ENCODE measurements around the gene TLK1. TPM values are rescaled to one million over a fixed set of nuclear protein-coding genes. Genes with fewer than 3 reads are reported as not detected.

TLK1 gene
- total and polyA plus RNA-seq, 10 of the 15 experiments (the other 5 are each of a cell fraction or from before 2014, with no cell fraction given): 25.1 to 126 (median 57.3) TPM

GRCh38 chr2:171160119-171160955 lies at the start of gene TLK1 (continued):
- TF ChIP-seq HDGF (IDR thresholded peaks at IDR 0.05): peak; percentile 85
- no peak for TF ChIP-seq PKNOX1 (IDR thresholded peaks at IDR 0.05)
- TF ChIP-seq TCF12 (IDR thresholded peaks at IDR 0.05; ENCODE audit: low read depth, low read length): 0 out of 2 replicates have a peak, but pooled peaks have one; percentile 6
- TF ChIP-seq SMC3 (IDR thresholded peaks at IDR 0.05; ENCODE audit: borderline replicate concordance, low read length): no peak
- peak in 1 of 2 experiments; percentile 88; a peak in 3 of 4 replicates for TF ChIP-seq BHLHE40 (IDR thresholded peaks at IDR 0.05; ENCODE audit: borderline replicate concordance in 1 of 2, low read depth in 2 of 2, low read length in 1 of 2)
- TF ChIP-seq STAT1 (conservative IDR thresholded peaks at IDR 0.05): no peak
- TF ChIP-seq JUND (IDR thresholded peaks at IDR 0.05; ENCODE audit: low read depth, low read length): no peak
- no peak for TF ChIP-seq BMI1 (IDR thresholded peaks at IDR 0.05; ENCODE audit: borderline replicate concordance)
- TF ChIP-seq NR2C1 (IDR thresholded peaks at IDR 0.05): 0 out of 2 replicates have a peak, but pooled peaks have one; percentile 27
- TF ChIP-seq, protein P1, sequence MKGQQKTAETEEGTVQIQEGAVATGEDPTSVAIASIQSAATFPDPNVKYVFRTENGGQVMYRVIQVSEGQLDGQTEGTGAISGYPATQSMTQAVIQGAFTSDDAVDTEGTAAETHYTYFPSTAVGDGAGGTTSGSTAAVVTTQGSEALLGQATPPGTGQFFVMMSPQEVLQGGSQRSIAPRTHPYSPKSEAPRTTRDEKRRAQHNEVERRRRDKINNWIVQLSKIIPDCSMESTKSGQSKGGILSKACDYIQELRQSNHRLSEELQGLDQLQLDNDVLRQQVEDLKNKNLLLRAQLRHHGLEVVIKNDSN (IDR thresholded peaks at IDR 0.05; ENCODE audit: borderline replicate concordance, extremely low read length, insufficient read depth, low read depth, low read length): no peak
- no peak for TF ChIP-seq CBX3 (IDR thresholded peaks at IDR 0.05; ENCODE audit: borderline replicate concordance, low read depth)
- TF ChIP-seq KLF5 (IDR thresholded peaks at IDR 0.05; ENCODE audit: partially characterized antibody): no peak
- TF ChIP-seq SRF (IDR thresholded peaks at IDR 0.05; ENCODE audit: low read depth in 2 of 2, low read length in 2 of 2): no peak
- no peak for TF ChIP-seq SIX5 (IDR thresholded peaks at IDR 0.05; ENCODE audit: low read depth, low read length, severe bottlenecking)
- TF ChIP-seq NBN (IDR thresholded peaks at IDR 0.05): peak; percentile 47
- peak; percentile 45 for TF ChIP-seq NR2F1 (conservative IDR thresholded peaks at IDR 0.05)
- TF ChIP-seq SMAD1 (IDR thresholded peaks at IDR 0.05; ENCODE audit: low read depth, partially characterized antibody): no peak
- TF ChIP-seq NRF1 (conservative IDR thresholded peaks at IDR 0.05; ENCODE audit: low read depth, low read length): no peak
- peak; percentile 68 for TF ChIP-seq POLR2AphosphoS5 (IDR thresholded peaks at IDR 0.05; ENCODE audit: low read length)
- TF ChIP-seq, protein P2, sequence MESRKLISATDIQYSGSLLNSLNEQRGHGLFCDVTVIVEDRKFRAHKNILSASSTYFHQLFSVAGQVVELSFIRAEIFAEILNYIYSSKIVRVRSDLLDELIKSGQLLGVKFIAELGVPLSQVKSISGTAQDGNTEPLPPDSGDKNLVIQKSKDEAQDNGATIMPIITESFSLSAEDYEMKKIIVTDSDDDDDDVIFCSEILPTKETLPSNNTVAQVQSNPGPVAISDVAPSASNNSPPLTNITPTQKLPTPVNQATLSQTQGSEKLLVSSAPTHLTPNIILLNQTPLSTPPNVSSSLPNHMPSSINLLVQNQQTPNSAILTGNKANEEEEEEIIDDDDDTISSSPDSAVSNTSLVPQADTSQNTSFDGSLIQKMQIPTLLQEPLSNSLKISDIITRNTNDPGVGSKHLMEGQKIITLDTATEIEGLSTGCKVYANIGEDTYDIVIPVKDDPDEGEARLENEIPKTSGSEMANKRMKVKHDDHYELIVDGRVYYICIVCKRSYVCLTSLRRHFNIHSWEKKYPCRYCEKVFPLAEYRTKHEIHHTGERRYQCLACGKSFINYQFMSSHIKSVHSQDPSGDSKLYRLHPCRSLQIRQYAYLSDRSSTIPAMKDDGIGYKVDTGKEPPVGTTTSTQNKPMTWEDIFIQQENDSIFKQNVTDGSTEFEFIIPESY (IDR thresholded peaks at IDR 0.05): no peak
- peak; percentile 52 to 56; a peak in 2 of 4 replicates for TF ChIP-seq IKZF2 (IDR thresholded peaks at IDR 0.05)
- peak; percentile 87; the same call in 1 of the 2 replicates for TF ChIP-seq GATAD2B (conservative IDR thresholded peaks at IDR 0.05; ENCODE audit: low read depth)
- TF ChIP-seq CHD4 (IDR thresholded peaks at IDR 0.05): no peak
- peak; percentile 16; the same call in 1 of the 2 replicates for TF ChIP-seq CBX5 (IDR thresholded peaks at IDR 0.05; ENCODE audit: low read depth)
- no peak for TF ChIP-seq MEF2B (IDR thresholded peaks at IDR 0.05; ENCODE audit: partially characterized antibody, poor library complexity, severe bottlenecking)
- TF ChIP-seq PAX8 (IDR thresholded peaks at IDR 0.05): no peak
- no peak for TF ChIP-seq NFIC (IDR thresholded peaks at IDR 0.05; ENCODE audit: low read depth, low read length)
- TF ChIP-seq RAD21 (IDR thresholded peaks at IDR 0.05; ENCODE audit: insufficient read depth, low read depth, low read length): peak; percentile 39; the same call in 1 of the 2 replicates
- TF ChIP-seq DPF2 (IDR thresholded peaks at IDR 0.05): peak; percentile 79
